Measurements from ENCODE around the gene YWHAQ.
"Not testable (repeated sequence)": the region's sequence is repeated elsewhere in the genome, so short reads cannot be mapped to it uniquely, and the experiment has no call there.

The YWHAQ gene

GRCh38 chr2:9594366-9595054 lies 36.3 kb downstream of the YWHAQ start:
- peak; percentile 80 for DNase-seq (ENCODE audit: low spot score)

GRCh38 chr2:9593925-9594324 lies 36.9 kb downstream of the YWHAQ start:
- no peak for DNase-seq (ENCODE audit: low spot score)

- DNase-seq (ENCODE audit: low spot score) = no peak
These were observed 38.1 kb downstream of the YWHAQ start for GRCh38 chr2:9592699-9593098.

DNA sequence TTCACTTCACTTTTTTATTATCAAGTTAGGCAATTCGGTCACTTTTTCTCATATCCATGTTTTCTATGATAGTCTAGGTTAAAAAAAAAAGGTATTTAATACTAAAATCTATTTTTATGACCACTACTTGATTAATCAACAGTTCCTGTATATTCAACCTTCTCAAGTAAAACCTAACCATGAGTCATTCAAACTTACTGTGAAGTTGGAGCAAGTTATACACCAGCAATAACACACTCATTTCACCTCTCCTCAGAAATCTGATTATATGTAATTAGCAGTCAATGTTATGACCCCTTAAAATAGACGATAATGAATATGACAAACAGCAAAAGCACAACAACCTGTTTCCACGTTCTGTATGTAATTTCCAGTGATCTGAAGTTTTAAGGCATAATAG lies 40.2 kb downstream of the YWHAQ start:
- DNase-seq (ENCODE audit: low spot score) = peak; percentile 58

DNA sequence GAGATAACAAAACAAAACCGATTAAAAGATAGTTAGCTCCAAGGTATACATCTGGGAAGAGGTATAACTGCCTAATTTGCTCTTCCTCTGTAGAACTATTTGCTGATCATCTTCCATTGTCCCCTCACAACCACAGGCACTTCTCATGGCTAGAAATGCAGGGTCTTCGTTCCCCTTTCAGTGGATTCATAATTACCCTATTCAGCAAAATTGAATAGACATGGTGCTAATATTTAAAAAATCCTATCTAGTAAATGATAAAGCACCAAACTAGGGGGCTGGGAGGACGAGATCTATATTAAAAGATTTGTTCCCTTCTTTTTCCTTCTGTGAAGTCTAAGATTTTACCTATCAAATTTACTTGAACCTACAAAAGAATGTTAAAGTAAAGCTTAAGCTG lies 44.3 kb downstream of the YWHAQ start:
- no peak for DNase-seq (ENCODE audit: low spot score)

DNA sequence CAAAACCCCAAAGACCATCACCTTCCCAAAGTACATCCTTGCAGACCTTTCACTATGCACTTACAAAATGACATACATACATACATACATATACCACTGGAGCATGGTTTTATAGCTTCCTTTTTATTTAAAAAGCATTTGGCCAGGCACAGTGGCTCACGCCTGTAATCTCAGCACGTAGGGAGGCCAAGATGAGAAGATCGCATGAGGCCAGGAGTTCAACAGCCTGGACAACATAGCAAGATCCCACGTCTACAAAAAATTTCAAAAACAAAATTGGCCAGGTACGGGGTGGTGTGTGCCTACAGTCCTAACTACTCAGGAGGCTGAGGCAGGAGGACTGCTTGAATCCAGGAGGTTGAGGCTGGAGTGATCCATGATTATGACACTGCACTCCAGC lies 45.3 kb downstream of the YWHAQ start:
- DNase-seq (ENCODE audit: low spot score) = no peak

GRCh38 chr2:9584902-9585301 lies 45.9 kb downstream of the YWHAQ start:
- not testable (repeated sequence) for DNase-seq (ENCODE audit: low spot score)

DNA sequence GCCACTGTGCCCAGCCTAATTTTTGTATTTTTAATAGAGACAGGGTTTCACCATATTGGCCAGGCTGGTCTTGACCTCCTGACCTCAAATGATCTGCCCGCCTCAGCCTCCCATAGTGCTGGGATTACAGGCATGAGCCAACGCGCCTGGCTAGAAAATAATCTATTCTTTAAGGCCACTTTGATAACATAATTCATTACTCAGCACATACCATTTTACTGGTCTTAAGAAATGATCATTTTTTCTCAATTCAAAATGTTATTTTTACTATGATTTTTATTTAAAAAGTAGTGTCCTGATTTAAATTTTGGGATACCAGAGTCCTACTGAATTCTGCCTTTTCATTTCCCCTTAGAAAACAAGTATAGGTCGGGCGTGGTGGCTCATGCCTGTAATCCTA lies 48.2 kb downstream of the YWHAQ start:
- DNase-seq (ENCODE audit: low spot score) = no peak

DNA sequence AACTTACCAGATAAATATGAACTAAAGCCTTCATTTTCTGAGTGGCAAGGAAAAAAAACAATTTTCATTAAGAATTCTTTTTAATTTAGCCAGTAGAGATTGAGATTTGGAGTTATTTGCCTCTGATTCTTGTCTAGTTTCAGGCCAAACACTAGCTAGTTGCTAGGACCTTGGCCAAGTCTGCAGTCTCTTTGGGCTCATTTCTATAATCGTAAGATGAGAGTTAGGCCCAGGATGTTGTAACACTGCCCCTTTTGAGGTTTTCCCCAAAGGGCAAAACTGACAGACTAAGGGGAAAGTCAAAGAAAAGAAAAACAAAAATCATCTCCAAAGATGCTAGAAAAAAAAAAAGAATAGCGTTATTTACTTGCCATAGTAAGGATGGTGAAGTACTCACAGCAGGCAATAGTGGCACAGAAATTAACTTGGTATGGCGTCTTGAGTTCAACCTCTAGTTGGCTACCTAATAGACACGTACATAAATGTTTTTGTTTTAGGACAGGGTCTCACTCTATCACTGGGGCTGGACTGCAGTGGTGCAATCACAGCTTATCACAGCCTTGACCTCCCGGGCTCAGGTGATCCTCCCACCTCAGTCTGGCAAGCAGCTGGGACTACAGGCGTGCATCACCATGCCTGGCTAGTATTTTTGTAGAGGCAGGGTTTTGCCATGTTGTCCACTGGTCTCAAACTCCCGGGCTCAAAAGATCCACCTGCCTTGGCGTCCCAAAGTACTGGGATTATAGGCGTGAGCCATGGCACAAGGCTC lies 52.1 kb downstream of the YWHAQ start:
- no peak for DNase-seq (ENCODE audit: low spot score)

DNA sequence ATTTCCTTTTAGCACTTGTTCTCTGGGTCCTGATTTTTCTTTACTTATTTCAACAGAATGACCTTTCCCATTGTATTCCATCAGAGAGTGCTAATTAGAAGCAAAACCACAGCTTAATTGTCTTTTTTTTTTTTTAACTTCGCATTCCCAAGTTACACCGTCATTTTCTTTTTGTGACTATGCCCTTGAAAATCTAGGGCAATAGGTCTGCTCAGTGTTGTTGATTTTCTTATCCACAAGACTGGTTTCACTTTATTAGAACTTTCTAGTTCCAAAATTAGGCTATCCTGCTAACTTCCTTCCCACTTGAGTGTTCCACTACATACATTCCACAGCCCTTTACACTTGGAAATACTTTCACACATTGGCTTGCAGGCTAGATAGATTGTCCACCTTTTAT lies 56.5 kb downstream of the YWHAQ start:
- no peak for DNase-seq (ENCODE audit: low spot score)

- no peak for DNase-seq (ENCODE audit: low spot score)
These were observed 57.0 kb downstream of the YWHAQ start for GRCh38 chr2:9573840-9574239.

DNA sequence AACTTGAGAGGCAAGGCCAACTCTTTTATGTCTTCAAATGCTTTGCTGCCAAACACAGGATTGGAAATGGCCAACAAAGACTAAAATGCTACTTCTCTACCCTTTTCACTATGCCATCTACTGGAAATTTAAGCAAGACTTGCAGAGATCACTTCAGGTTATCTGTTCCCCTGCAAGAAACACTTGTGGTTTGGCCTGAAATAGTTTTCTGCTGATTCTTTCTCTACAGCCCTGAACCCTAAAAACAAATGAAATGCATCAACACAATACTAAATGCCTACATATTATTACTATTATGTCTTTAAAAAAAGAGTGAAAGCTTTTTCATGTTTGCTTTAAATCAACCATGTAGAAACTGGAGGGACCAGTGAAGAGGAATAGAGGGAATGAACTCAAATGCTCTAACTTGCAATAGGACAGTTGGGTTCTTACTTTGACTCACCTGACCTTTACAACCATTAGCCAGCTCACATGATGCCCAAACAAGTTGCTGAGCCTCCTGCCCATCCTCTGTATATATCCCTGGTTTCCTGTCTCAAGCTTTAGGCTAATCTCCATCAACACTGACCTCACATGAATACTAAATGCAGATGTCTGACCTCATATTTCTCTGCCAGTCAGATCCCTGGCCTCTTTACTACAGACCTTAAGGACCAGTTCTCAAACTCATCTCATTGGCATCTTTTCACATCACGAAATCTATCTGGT lies 57.6 kb downstream of the YWHAQ start:
- DNase-seq (ENCODE audit: low spot score) = no peak

GRCh38 chr2:9570182-9571060 lies 60.4 kb downstream of the YWHAQ start:
- DNase-seq (ENCODE audit: low spot score) = no peak

DNA sequence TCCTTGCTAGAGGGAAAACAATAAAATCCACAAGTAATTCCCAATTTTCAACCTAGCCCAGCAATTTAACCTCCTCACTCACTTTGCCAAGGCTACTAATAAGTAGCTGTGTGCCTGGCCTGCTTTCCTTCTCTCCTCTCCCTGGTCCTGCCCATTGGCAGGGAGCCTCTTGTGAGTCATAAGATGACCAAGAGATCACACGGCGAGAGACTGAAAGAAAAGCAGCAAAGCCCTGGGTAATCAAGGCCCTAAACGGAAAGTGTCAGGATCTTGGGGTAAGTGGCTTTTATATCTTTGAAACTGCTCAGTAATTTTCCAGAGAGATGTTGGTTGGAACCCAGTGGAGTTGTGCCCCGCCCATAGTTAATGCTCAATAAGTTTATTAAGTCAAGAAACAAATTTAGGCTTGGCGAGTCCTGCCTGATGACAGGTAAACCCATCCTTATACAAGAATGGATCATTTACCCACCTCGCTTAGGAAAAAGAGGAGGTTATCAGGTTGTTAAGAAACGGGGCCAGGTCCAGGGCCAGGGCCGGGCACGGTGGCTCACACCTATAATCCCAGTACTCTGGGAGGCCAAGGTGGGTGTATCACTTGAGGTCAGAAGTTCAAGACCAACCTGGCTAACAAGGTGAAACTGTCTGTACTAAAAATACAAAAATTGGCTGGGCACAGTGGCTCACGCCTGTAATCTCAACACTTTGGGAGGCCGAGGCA lies 65.2 kb downstream of the YWHAQ start:
- peak; percentile 95 for DNase-seq (ENCODE audit: low spot score)

DNA sequence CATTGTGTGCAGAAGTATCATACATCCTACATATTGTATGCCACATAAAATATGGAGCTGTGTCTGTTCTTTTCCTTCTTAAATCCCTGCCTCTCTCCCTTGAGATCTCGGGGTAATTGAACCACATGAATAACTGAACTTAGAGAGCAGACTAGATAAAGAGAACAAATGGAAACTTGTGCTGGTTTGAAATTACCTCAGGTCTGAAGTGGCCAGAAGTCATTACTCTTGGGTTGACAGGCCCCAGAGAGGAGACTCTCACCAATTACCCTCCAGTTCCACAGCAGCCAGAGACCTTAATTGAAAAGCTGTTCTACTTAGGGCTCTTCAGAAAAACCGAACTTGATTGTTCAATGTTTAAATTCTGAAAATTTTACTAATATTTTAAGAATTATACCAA lies 70.2 kb downstream of the YWHAQ start:
- no peak for DNase-seq (ENCODE audit: low spot score)

- DNase-seq (ENCODE audit: low spot score) = no peak
These were observed 71.8 kb downstream of the YWHAQ start for GRCh38 chr2:9558948-9559381.

- peak; percentile 53 for DNase-seq (ENCODE audit: low spot score)
These were observed 74.6 kb downstream of the YWHAQ start for GRCh38 chr2:9556121-9556743.

DNA sequence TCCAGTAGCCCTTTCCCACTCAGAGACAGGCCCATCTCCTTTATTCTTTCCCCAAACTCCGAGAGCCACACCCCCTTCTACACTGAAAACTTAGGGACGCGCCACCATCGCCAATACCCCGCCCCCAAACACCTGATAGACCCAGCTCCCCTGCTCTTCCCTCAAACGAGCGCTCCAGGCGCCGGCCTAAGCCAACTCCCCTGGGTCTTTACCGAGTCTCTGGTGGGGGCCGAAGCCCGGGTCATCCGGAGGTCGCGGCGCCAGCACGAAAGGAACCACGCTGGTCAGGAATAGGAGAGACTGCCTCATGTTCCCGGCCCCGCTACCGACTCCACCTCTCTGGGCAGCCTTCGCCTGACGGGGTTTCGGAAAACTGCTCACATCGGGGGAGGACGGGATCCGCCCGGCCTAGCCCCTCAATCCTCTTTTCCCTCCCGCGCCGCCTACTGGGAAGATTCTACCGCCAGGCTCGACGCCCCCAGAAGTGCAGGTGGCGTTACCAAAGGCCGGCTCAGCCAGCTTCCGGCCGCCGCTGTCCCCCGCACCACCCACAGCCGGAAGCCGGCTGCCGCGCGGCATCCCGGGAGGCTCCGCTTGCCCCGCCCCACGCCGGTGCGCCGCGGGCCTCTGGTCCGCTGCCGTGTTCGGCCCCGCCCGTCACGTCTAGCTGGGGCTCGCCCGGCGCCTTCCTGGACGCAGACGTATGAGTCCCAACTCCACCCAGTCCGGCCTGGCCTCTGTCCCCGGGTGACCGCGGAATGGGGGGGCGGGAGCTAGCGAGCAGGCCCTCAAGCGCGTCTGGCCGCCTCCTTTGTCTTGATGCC lies 75.3 kb downstream of the YWHAQ start, which contains the start of gene ADAM17:
Gene ADAM17, minus strand, starts transcription at position 534 of the 824 bp plus-strand sequence. Its CDS starts 225 bp downstream, at position 309.
- peak; percentile 95 for DNase-seq (ENCODE audit: low spot score)

- peak; percentile 92 for DNase-seq (ENCODE audit: low spot score)
These were observed 75.9 kb downstream of the YWHAQ start for GRCh38 chr2:9554921-9555296.
